Measurements from ENCODE around the gene TAS1R1. TPM values are rescaled to one million over a fixed set of nuclear protein-coding genes. Genes with fewer than 3 reads are reported as not detected.

Gene TAS1R1
- total RNA-seq, 1 experiment from 2014 or later: not detected

GRCh38 chr1:6574025-6574620 lies 19.0 kb downstream of the TAS1R1 start:
- ChIA-PET CTCF (no interaction called here), POLR2A (interaction anchor here (0.6 kb wide), 1 partner anchor 11 kb away, joined by 4 read pairs; no protein-coding TSS in a partner anchor)

DNA sequence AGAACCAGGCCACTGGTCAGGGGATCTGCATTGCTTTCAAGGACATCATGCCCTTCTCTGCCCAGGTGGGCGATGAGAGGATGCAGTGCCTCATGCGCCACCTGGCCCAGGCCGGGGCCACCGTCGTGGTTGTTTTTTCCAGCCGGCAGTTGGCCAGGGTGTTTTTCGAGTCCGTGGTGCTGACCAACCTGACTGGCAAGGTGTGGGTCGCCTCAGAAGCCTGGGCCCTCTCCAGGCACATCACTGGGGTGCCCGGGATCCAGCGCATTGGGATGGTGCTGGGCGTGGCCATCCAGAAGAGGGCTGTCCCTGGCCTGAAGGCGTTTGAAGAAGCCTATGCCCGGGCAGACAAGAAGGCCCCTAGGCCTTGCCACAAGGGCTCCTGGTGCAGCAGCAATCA lies 19.7 kb downstream of the TAS1R1 start:
- Histone ChIP-seq H3K27ac (ENCODE audit: low read length) (no peak overlapping the region), H3K4me1 (ENCODE audit: control insufficient read depth, insufficient read depth, low read length) (peaks cover 7% of the 10 kb centered on the region), H3K9me3 (ENCODE audit: control insufficient read depth, insufficient read depth, low read depth, low read length) (0 out of 2 replicates have a peak, but pooled peaks cover 4% of the 10 kb centered on the region), H3K4me3 (ENCODE audit: low read depth in 2 of 2, low read length in 2 of 2) (no peak overlapping the region), H3K27me3 (ENCODE audit: control insufficient read depth, insufficient read depth, low read length) (no peaks in the 10 kb centered on the region), H3K36me3 (ENCODE audit: control insufficient read depth, insufficient read depth, low read length) (no peaks in the 10 kb centered on the region)
- ChIA-PET POLR2A (no interaction called here), CTCF (no interaction called here)
- DNase-seq (ENCODE audit: low read depth, low spot score) (no peak), ATAC-seq (no peak)
- BruUV-seq (replicated peaks): no TSS peak
- in situ Hi-C loops (cut with HindIII; ENCODE audit: low pct_unique_long_range_greater_than_20kb, low sequenced_read_pairs) (no loop called here), intact Hi-C loops (cut with micrococcal nuclease; ENCODE audit: unreplicated experiment) (no loop called here)
- TF ChIP-seq, protein P1, sequence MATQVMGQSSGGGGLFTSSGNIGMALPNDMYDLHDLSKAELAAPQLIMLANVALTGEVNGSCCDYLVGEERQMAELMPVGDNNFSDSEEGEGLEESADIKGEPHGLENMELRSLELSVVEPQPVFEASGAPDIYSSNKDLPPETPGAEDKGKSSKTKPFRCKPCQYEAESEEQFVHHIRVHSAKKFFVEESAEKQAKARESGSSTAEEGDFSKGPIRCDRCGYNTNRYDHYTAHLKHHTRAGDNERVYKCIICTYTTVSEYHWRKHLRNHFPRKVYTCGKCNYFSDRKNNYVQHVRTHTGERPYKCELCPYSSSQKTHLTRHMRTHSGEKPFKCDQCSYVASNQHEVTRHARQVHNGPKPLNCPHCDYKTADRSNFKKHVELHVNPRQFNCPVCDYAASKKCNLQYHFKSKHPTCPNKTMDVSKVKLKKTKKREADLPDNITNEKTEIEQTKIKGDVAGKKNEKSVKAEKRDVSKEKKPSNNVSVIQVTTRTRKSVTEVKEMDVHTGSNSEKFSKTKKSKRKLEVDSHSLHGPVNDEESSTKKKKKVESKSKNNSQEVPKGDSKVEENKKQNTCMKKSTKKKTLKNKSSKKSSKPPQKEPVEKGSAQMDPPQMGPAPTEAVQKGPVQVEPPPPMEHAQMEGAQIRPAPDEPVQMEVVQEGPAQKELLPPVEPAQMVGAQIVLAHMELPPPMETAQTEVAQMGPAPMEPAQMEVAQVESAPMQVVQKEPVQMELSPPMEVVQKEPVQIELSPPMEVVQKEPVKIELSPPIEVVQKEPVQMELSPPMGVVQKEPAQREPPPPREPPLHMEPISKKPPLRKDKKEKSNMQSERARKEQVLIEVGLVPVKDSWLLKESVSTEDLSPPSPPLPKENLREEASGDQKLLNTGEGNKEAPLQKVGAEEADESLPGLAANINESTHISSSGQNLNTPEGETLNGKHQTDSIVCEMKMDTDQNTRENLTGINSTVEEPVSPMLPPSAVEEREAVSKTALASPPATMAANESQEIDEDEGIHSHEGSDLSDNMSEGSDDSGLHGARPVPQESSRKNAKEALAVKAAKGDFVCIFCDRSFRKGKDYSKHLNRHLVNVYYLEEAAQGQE (IDR thresholded peaks at IDR 0.05; ENCODE audit: insufficient read depth in 1 of 2, low read depth in 2 of 2, low read length in 1 of 2): no peak
- TF ChIP-seq, protein P2, sequence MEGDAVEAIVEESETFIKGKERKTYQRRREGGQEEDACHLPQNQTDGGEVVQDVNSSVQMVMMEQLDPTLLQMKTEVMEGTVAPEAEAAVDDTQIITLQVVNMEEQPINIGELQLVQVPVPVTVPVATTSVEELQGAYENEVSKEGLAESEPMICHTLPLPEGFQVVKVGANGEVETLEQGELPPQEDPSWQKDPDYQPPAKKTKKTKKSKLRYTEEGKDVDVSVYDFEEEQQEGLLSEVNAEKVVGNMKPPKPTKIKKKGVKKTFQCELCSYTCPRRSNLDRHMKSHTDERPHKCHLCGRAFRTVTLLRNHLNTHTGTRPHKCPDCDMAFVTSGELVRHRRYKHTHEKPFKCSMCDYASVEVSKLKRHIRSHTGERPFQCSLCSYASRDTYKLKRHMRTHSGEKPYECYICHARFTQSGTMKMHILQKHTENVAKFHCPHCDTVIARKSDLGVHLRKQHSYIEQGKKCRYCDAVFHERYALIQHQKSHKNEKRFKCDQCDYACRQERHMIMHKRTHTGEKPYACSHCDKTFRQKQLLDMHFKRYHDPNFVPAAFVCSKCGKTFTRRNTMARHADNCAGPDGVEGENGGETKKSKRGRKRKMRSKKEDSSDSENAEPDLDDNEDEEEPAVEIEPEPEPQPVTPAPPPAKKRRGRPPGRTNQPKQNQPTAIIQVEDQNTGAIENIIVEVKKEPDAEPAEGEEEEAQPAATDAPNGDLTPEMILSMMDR (IDR thresholded peaks at IDR 0.05): no peak
- TF ChIP-seq SIN3A (IDR thresholded peaks at IDR 0.05; ENCODE audit: borderline replicate concordance, insufficient read depth, low read depth, low read length) (no peak), TCF7L2 (IDR thresholded peaks at IDR 0.05; ENCODE audit: low read depth, low read length) (no peak), POLR2AphosphoS5 (IDR thresholded peaks at IDR 0.05; ENCODE audit: low read depth, low read length) (no peak)

More at GRCh38 chr1:6574025-6574620, 19.0 kb downstream of the TAS1R1 start:
- Histone ChIP-seq H3K4me3 (ENCODE audit: low read depth in 2 of 2, low read length in 2 of 2) (no peak overlapping the region), H3K36me3 (ENCODE audit: control insufficient read depth, insufficient read depth, low read length) (no peaks in the 10 kb centered on the region), H3K27me3 (ENCODE audit: control insufficient read depth, insufficient read depth, low read length) (no peaks in the 10 kb centered on the region), H3K9me3 (ENCODE audit: control insufficient read depth, insufficient read depth, low read depth, low read length) (0 out of 2 replicates have a peak, but pooled peaks cover 4% of the 10 kb centered on the region), H3K27ac (ENCODE audit: low read length) (no peak overlapping the region), H3K4me1 (ENCODE audit: control insufficient read depth, insufficient read depth, low read length) (peaks cover 2% of the 10 kb centered on the region)
- DNase-seq (ENCODE audit: low read depth, low spot score) (no peak), ATAC-seq (no peak)
- TF ChIP-seq POLR2AphosphoS5 (IDR thresholded peaks at IDR 0.05; ENCODE audit: low read depth, low read length) (no peak), SIN3A (IDR thresholded peaks at IDR 0.05; ENCODE audit: borderline replicate concordance, insufficient read depth, low read depth, low read length) (no peak)
- TF ChIP-seq, protein P1 (IDR thresholded peaks at IDR 0.05; ENCODE audit: insufficient read depth in 1 of 2, low read depth in 2 of 2, low read length in 1 of 2): no peak
- no TSS peak for BruUV-seq (replicated peaks)
- intact Hi-C loops (cut with micrococcal nuclease; ENCODE audit: unreplicated experiment) (no loop called here), in situ Hi-C loops (cut with HindIII; ENCODE audit: low pct_unique_long_range_greater_than_20kb, low sequenced_read_pairs) (no loop called here)

Measured in Panc1 (cell line).